ENCODE measurements around the gene RNF4.

RNF4 gene

DNA sequence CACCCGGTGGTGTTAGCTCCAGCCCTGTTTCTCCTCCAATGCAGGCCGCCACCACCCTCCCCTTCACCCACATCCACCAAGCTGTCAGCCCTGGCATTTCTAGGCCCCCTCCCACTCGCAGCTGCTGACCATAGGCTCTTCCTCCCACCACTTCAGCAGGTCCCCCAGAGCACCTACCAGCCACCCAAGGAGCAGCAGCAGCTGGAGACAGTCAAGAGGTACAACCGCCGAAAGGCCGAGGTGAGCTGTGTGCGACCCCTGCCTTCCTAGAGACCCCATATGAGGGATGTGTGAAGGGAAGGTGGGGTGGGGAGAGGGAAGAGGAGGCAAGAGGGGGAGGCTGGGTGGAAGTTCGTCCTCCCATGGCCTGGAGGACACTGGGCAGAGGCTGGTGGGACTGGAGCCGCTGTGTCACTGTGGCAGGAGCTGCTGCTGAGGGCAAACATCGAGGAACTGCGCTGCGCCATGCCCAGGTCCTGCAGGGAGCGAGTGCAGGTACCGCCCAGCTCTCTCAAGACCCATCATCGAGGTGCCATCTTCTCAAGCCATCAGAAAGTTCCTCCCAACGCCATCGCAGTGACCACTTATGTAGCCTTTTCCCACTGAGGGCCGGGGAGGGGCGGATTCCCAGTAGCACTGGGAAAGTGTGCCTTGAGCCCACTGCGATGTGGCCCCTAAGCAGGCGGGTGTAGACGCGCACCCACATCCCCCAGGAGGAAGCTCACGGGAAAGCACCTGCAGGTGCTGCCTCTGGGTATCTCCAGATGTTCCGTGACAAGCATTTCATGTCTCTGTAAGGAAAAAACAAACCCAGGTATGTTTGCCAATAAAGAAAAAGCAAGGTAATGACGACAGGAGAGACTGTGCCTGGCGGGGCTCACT, 19.2 kb upstream of the RNF4 start:
- no peak for DNase-seq (ENCODE audit: low read depth in 2 of 2)
- TF ChIP-seq, protein P1, sequence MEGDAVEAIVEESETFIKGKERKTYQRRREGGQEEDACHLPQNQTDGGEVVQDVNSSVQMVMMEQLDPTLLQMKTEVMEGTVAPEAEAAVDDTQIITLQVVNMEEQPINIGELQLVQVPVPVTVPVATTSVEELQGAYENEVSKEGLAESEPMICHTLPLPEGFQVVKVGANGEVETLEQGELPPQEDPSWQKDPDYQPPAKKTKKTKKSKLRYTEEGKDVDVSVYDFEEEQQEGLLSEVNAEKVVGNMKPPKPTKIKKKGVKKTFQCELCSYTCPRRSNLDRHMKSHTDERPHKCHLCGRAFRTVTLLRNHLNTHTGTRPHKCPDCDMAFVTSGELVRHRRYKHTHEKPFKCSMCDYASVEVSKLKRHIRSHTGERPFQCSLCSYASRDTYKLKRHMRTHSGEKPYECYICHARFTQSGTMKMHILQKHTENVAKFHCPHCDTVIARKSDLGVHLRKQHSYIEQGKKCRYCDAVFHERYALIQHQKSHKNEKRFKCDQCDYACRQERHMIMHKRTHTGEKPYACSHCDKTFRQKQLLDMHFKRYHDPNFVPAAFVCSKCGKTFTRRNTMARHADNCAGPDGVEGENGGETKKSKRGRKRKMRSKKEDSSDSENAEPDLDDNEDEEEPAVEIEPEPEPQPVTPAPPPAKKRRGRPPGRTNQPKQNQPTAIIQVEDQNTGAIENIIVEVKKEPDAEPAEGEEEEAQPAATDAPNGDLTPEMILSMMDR (IDR thresholded peaks at IDR 0.05; ENCODE audit: low read depth, low read length) = no peak
- H3K4me3 ChIP-seq (replicated peaks in 1 of 2; ENCODE audit: low read depth in 2 of 2, low read length in 2 of 2) = no peak overlapping the region

DNA sequence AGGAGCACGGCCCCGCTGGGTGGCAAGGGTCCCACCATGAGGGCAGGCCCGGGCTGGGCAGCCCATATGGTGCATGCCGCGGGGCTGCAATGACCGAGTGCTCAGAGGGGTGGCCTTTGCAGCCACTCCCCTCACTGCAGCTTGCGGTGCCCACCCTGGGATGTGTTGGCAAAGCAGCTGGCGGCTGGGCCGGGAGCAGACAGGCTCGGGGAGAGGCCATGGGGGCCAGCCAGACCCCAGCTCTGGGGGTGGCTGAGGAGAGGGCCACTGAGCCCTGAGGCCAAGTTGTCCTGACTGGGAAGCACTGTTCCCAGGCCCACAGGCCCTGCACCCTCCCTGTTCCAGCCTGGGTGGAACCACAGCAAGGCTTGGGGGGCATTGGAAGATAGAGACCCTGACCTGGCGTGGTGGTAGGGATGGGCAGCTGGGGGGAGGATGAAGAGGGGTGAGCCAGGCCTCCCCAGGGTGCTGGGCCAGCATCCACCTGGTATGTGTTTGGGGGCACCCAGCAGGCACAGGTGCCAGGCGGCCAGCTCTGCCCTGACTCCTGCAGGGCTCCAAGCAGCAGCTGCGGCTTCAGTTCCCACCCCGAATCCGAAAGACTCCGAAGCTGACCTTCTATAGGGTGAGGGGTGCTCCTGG, 18.4 kb upstream of the RNF4 start:
- TF ChIP-seq, protein P1 (IDR thresholded peaks at IDR 0.05; ENCODE audit: low read depth, low read length) = no peak
- DNase-seq (ENCODE audit: low read depth in 2 of 2) = no peak

DNA sequence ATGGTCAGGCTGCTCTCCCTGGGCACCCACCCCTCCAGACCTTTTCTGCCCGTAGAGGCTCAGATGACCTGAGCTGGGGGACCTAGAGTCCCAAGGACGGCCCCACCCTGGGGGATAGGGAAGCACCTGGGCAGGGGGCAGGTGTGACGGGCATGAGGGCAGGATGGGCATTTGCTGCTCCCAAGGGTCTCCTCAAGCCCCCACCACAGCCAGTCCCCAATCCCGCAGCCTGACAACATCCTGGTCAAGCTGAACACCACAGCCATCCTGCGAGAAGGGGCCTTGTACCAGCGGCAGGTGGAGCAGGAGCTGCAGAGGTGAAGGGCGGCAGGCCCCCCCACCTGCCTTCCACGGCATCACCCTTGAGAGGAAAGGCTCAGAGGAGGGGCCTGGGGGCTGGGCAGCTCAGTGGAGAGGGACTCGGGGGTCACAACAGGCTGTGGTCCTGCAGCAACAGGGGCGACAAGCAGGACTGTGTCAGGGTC, 17.8 kb upstream of the RNF4 start:
- H3K4me3 ChIP-seq (replicated peaks in 1 of 2; ENCODE audit: low read depth in 2 of 2, low read length in 2 of 2) = no peak overlapping the region
- DNase-seq (ENCODE audit: low read depth in 2 of 2) = no peak
- TF ChIP-seq, protein P1 (IDR thresholded peaks at IDR 0.05; ENCODE audit: low read depth, low read length) = no peak

More for the DNA sequence above, 18.4 kb upstream of the RNF4 start:
- no peak overlapping the region for H3K4me3 ChIP-seq (replicated peaks in 1 of 2; ENCODE audit: low read depth in 2 of 2, low read length in 2 of 2)

DNA sequence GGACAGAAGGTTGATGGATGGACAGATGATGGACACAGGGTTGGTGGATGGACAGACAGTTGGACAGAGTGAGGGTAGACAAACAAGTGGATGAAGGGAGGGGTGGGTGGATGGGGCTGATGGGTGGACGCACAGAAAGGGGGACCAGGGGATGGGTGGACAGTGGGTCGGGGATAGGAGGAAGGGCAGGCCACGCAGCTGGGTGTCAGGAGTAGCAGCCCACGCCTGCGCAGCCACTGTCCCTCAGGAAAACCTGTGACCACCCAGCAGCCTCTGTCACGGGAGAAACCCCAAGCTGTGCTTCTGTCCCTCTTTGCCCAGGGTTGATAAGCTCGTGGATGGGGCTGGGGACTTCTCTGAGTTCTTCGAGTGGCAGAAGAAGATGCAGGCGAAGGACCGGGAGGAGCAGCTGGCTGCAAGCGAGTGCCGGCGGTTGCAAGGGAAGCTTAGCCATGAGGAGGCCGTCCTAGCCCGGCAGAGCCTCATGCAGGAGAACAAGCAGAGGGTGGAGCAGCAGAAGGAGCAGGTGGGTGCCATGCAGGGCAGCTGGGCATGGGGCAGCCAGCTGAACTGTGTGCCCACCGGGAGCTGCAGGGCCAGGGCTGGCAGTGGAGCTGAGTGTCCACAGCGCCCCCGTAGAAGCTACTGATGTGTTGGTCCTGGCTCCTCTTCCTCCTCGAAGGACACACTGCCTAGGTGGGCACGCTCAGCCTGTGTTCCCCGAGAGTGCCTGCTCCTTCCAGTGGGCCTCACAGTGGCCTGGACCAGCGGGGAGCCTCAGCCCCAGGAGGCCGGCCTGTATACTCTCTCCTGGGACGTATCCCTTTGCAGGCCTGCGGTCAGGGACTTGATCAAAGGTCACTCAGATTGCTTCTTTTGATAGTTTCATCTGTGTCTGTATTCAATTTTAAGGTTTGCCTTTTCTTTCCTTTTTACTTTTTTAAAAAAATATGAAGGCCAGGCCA, 16.8 kb upstream of the RNF4 start:
- TF ChIP-seq, protein P1 (IDR thresholded peaks at IDR 0.05; ENCODE audit: low read depth, low read length) = no peak
- no peak overlapping the region for H3K4me3 ChIP-seq (replicated peaks in 1 of 2; ENCODE audit: low read depth in 2 of 2, low read length in 2 of 2)
- no peak for DNase-seq (ENCODE audit: low read depth in 2 of 2)

DNA sequence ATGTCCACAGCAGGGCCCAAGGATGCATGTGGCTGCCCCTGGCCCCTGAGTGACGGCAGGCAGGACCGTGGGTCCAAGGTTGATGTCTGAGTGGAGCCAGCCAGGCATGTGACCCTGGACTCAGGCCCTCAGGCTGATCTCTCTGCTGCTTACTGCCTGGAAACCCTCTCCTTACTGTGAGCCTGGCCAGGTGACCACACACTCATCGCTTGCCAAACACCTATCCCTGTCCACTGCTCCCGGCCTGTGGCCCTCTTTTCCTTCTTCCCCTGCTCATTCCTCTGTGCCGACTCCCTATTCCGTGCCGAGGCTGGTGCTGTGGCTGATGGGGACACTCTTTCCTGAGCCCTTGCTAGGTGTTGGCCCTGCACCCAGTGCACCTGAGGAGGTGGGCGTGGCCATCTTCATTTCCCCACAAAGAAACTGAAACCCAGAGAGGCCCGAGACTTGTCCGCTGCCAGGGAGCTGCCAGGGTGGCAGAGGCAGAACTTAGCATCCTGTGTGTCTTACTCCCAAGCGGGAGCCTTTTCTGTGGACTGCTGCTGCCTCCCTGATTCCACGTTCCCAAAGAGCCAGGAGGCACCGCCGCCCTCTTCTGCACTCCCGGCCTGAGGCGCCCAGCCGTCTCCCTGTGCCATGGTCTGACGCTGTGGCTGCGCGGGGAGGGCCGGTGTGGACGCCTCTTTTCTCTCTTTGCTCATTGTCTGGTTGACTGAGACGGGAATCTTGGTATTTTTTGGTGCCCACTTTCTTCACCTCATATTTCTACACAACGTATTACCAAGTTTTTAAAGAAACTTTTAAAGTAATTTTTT, 11.2 kb upstream of the RNF4 start:
- no peak overlapping the region for H3K4me3 ChIP-seq (replicated peaks in 1 of 2; ENCODE audit: low read depth in 2 of 2, low read length in 2 of 2)
- DNase-seq (ENCODE audit: low read depth in 2 of 2) = no peak
- TF ChIP-seq, protein P1 (IDR thresholded peaks at IDR 0.05; ENCODE audit: low read depth, low read length) = no peak
